Gastrocnemius medialis (tissue), 4 donors: ENCODE data around the gene SORT1.
A peak's percentile ranks its signal among the peaks of the same experiment; 100 is the strongest.

ENCODE experiments used
- POLR2A ChIP-seq, 2 donors: fragments of 450-650 bp; IDR thresholded peaks; one replicate each; pipeline ENCODE4 v1.6.1; 2017; ENCODE audit warnings: antibody characterized with exemption in 2 of 2, mild to moderate bottlenecking in 2 of 2, moderate library complexity in 2 of 2
- TF ChIP-seq, protein P1 (sequence below), 5 experiments: fragments of 450-650 bp in 3 of 5; fragments of 200-600 bp in 2 of 5; sonication (generic) in 2 of 5; IDR thresholded peaks in 4 of 5; conservative IDR thresholded peaks in 1 of 5; 1 replicate in 4 of 5; 2 replicates in 1 of 5; pipeline ENCODE4 v1.5.1; 2016 to 2019; ENCODE audit warnings: antibody characterized with exemption in 5 of 5, mild to moderate bottlenecking in 3 of 5, moderate library complexity in 3 of 5

DNA sequence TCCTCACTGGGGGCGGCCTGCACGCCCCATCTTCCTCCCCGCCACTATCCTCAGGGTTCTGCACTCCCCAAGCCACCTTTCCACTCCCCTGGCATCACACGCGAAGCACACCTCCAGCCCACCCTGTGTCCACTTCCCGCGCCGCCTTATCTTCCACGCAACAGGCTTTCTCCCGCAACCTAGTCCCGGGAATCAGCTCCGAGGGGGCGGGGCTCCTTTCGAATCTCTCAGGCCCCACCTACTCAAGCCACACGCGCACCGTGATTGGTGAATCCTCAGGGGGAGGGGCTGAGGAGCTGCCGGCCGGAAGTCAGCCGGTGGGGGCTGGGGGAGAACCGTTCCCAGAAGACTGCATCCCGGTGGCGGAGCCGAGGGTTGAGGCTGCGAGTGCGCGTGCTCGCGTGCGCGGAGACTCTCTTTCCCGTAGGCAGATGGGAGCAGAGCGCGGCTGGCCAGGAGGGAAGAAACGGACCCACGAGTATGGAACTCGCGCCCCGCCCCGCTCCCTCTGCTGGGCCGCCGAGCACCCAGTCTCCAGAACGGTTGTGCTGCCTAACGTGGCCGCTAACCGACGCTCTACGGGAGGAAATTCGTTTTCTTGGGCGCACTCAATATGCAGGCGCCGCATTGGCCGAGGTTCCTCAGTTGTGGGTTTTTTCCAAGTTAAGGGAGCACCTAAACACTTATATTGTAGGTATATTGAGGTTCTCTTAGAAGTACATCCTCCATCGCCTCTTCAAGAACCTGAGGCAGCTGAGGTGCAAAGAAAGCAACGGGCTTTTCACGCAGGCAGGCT, 114.6 kb downstream of the SORT1 start, which contains the start of gene PSRC1:
- TF ChIP-seq, protein P1, sequence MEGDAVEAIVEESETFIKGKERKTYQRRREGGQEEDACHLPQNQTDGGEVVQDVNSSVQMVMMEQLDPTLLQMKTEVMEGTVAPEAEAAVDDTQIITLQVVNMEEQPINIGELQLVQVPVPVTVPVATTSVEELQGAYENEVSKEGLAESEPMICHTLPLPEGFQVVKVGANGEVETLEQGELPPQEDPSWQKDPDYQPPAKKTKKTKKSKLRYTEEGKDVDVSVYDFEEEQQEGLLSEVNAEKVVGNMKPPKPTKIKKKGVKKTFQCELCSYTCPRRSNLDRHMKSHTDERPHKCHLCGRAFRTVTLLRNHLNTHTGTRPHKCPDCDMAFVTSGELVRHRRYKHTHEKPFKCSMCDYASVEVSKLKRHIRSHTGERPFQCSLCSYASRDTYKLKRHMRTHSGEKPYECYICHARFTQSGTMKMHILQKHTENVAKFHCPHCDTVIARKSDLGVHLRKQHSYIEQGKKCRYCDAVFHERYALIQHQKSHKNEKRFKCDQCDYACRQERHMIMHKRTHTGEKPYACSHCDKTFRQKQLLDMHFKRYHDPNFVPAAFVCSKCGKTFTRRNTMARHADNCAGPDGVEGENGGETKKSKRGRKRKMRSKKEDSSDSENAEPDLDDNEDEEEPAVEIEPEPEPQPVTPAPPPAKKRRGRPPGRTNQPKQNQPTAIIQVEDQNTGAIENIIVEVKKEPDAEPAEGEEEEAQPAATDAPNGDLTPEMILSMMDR (IDR thresholded peaks at IDR 0.05 in 4 of 5, conservative IDR thresholded peaks at IDR 0.05 in 1 of 5), result peak in 4 of 5 experiments; percentile 43 to 71 (median 59)
- peak; percentile 66 to 68 for TF ChIP-seq POLR2A (IDR thresholded peaks at IDR 0.05)
